HG02938 (cell line): ENCODE results near the gene C1orf21.
A peak's percentile ranks its signal among the peaks of the same experiment; 100 is the strongest.

ENCODE experiments used
- ATAC-seq: cut with Tn5 transposase; IDR thresholded peaks from one replicate; pipeline ENCODE4 v1.9.1; 2021; ENCODE audit warnings: mild to moderate bottlenecking, moderate library complexity; ENCODE audit not compliant: unreplicated experiment

Gene C1orf21

GRCh38 chr1:184385865-184386311, 941 bp upstream of the C1orf21 start:
- ATAC-seq = no peak

- ATAC-seq = peak; percentile 42
These were observed 243 bp downstream of the C1orf21 start for GRCh38 chr1:184387069-184387475.

- ATAC-seq = no peak
These were observed 868 bp downstream of the C1orf21 start for GRCh38 chr1:184387476-184388318.

GRCh38 chr1:184388319-184388889, 1.6 kb downstream of the C1orf21 start:
- no peak for ATAC-seq

- ATAC-seq = no peak
These were observed 2.1 kb downstream of the C1orf21 start for GRCh38 chr1:184388971-184389370.

- ATAC-seq = no peak
These were observed 2.6 kb downstream of the C1orf21 start for GRCh38 chr1:184389446-184389845.

GRCh38 chr1:184390889-184391288, 4.1 kb downstream of the C1orf21 start:
- no peak for ATAC-seq

- no peak for ATAC-seq
These were observed 5.2 kb downstream of the C1orf21 start for GRCh38 chr1:184392067-184392466.

- no peak for ATAC-seq
These were observed 6.1 kb downstream of the C1orf21 start for GRCh38 chr1:184392779-184393522.

GRCh38 chr1:184393962-184394361, 7.1 kb downstream of the C1orf21 start:
- ATAC-seq = no peak

- no peak for ATAC-seq
These were observed 8.5 kb downstream of the C1orf21 start for GRCh38 chr1:184395370-184395769.

GRCh38 chr1:184395937-184396480, 9.2 kb downstream of the C1orf21 start:
- no peak for ATAC-seq

- ATAC-seq = no peak
These were observed 12.5 kb downstream of the C1orf21 start for GRCh38 chr1:184399192-184399847.

GRCh38 chr1:184403961-184404726, 17.3 kb downstream of the C1orf21 start:
- no peak for ATAC-seq

GRCh38 chr1:184404727-184405027, 17.8 kb downstream of the C1orf21 start:
- ATAC-seq = no peak

GRCh38 chr1:184405094-184405800, 18.4 kb downstream of the C1orf21 start:
- no peak for ATAC-seq

GRCh38 chr1:184405801-184406142, 18.9 kb downstream of the C1orf21 start:
- ATAC-seq = no peak

- ATAC-seq = no peak
These were observed 19.6 kb downstream of the C1orf21 start for GRCh38 chr1:184406479-184406878.

GRCh38 chr1:184407816-184408510, 21.1 kb downstream of the C1orf21 start:
- no peak for ATAC-seq
